Stimulated activated CD4-positive, alpha-beta T cell treated with anti-CD3 and anti-CD28 coated beads, Interleukin-15, amount 100 ng/mL, for 48 hours (primary cell): Measurements from ENCODE around the gene WWOX.

ENCODE experiments used
- DNase-seq, 2 donors: peaks; one replicate each; pipeline ENCODE4 v3.0.0-alpha.2; 2020; ENCODE audit warnings: low read depth in 2 of 2

WWOX gene

GRCh38 chr16:78902321-78902720 lies 802.9 kb downstream of the WWOX start:
- DNase-seq, result no peak

- DNase-seq, result no peak
These were observed 803.8 kb downstream of the WWOX start for GRCh38 chr16:78903237-78903636.

DNA sequence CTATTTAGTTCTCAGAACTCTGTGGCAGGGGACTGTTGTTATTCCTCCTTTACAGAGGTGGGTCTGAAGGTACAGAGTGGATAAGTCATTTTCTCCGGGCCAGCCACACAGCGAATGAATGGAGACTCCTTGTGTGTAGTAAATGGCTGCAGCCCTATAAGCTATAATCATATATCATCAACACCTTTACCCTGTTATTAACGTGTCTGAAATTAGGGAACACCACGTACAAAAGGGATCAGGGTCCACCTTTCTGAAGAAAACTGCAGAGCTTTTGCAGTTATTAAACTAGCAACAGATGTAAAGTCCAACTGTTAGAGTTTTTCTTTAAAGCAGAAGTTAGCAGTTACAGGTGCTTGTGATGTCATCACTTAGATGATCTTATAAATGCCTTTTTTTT lies 804.4 kb downstream of the WWOX start:
- no peak for DNase-seq

DNA sequence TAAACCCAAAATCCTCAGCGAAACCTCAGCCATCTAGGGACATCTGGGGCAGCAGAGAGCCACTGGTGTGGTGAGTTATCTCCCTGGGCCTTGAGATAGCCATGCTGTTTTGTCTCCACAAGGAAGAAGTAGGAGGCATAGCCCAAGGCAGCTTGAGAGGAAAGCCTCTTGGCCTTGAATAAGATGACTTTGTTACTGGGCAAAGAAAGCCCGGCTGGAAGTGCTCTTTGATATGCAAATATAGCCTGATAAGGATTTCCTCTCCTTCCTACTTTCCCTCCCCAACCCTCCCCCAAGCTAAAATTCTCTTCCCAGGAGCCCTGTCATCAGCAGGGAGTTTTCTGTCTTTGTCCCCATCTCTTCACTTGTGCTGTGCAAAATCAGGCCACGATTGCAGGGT lies 806.7 kb downstream of the WWOX start:
- no peak for DNase-seq

DNA sequence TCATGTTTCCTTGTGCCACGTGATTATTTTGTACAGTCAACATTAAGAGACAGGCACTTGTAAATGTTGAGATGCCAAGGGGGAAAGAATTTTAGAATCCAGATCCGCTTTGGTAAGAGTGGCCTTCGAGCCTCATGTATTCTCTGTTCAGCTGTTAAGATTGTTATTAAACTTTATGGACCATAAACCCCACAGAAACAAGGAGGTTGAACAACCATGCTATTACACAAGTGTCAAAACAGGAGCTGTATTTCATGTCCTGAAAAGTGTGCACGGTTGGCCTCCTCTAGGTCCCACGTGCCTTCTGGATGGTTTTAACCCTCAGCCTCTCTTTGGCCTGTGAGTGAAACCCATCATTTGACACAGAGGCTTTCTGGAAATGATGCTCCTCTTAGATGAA lies 809.8 kb downstream of the WWOX start:
- no peak for DNase-seq

- no peak for DNase-seq
These were observed 816.4 kb downstream of the WWOX start for GRCh38 chr16:78915811-78916345.

- no peak for DNase-seq
These were observed 817.6 kb downstream of the WWOX start for GRCh38 chr16:78916928-78917545.

GRCh38 chr16:78918805-78919305 lies 819.4 kb downstream of the WWOX start:
- no peak for DNase-seq

DNA sequence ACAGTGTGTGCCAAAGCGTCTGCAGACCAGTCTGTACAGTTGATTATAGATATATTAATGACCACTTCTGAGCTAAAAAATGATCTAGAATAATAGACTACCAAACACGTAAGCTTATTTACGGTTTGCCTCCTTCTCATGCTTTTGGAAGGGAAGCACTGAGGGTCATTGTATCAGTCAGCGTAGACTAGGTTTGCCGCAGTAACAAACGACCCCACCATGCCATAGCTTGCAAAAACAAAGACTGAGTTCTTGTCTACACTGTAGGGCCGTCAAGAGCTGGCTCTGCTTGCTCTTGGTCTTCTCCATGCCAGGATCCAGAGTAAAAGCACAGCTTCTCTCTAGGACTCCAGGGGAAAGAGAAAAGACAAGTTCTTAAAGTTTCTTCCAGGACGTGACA lies 820.4 kb downstream of the WWOX start:
- no peak for DNase-seq

DNA sequence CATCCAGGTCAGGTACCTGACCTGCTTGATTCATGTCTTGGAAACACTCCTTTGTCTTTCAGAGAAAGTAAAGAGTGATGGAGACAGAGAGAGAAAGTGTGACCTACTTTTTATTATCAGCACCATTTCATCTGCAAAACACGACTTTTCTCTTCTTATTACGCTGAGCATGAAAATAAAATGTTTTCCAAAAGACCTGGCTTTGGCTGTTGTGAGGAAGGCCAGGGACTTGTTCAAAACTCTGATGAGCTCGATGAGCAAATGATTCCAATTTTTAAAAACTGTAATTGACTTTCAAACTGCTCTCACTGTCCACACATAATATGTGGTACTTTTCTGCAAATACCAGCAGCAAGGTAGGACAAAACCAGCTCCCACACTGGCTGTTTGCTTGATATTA lies 821.2 kb downstream of the WWOX start:
- DNase-seq, result no peak

DNA sequence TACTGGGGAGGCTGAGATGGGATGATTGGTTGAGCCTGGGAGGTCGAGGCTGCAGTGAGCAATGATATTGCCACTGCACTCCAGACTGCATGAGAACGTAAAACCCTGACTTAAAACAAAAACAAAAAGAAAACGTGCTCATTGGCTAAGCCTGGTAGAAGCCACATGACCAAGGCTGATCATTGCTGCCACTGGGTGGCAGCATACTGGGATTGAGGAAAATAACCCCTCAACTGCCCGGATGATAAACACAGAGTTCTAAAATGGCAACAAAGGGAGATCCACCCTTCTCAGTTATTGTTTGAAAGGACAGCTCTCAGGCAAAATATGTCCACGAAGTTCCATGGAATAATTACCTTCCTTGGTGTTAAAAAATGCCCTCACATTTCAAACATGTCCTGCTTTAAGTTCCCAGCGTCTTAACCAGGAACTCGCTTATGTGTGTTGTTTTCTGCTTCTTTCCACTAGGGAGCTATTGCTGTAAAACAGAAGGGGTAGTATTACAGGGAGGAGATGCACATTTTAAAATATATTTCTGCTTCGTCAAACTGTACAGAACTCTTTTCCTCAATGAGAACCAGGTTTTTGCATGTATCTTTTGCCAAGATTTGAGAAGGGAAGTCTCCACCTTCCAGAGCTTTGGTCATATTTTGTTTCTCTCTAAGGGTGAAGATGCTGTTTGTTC lies 825.8 kb downstream of the WWOX start:
- DNase-seq, result peak in 1 of 2 donors; percentile 40

- DNase-seq, result no peak
These were observed 827.3 kb downstream of the WWOX start for GRCh38 chr16:78926723-78927210.

GRCh38 chr16:78927766-78928165 lies 828.3 kb downstream of the WWOX start:
- DNase-seq, result no peak

DNA sequence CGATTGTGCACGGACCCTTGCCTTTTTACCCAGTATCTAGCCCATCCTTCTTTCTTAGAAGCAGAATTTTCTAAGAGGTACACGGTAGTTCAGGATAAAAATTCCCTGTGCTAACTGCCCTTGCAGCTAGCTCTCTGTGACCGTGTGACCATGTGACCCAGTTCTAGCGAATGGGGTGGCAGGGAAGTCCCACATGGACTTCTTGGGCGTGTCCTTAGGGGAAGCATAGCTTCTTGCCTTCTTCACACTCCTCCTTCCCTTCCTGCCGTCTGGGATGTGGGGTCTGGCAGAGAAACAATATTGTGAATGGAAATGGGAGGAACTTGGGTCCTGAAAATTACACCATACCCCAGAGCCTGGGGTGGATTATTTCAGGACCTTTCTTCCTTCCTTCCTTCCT lies 830.4 kb downstream of the WWOX start:
- no peak for DNase-seq

- no peak for DNase-seq
These were observed 831.1 kb downstream of the WWOX start for GRCh38 chr16:78930561-78930960.

- DNase-seq, result no peak
These were observed 831.8 kb downstream of the WWOX start for GRCh38 chr16:78931267-78931666.

DNA sequence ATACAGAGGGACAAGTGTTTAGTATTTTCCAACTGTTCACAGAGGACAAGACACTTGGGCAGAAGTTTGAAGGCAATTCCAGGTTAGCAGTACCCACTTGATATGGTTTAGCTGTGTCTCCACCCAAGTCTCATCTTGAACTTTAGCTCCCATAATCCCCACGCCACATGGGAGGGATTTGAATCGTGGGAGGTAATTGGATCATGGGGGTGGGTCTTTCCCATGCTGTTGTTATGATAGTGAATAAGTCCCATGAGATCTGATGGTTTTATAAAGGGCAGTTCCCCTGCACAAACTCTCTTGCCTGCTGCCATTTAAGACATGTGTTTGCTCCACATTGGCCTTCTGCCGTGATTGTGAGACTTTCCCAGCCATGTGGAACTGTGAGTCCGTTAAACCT lies 832.2 kb downstream of the WWOX start:
- no peak for DNase-seq

DNA sequence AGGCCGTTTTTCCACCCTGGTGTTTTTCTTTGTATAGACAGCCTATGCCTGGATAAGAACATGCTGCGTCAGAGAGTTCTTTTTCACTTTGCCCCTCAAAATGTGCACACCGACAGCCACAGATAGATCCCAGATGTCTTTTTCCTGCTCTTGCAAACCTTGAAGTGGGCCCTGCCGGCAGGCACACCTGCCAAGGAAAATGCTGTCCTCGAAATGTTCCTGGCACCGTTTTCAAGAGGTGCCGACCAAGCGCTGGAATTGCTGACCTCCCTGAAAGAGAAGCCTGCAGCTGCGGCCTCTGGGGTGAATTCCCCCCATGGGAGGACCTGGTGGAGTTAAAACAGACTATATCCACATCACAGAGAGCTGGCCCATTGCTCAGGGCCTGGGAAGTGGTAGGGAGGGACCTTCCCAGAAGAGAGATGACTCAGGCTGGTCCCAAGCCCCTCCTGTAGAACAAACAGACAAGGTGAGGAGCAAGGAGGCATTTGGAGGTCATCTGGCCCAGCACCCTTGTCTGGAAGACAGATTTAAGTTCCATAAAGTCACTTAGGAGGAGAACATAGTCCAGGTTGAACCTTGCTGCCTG lies 833.0 kb downstream of the WWOX start:
- no peak for DNase-seq

- DNase-seq, result no peak
These were observed 836.6 kb downstream of the WWOX start for GRCh38 chr16:78936060-78936459.

DNA sequence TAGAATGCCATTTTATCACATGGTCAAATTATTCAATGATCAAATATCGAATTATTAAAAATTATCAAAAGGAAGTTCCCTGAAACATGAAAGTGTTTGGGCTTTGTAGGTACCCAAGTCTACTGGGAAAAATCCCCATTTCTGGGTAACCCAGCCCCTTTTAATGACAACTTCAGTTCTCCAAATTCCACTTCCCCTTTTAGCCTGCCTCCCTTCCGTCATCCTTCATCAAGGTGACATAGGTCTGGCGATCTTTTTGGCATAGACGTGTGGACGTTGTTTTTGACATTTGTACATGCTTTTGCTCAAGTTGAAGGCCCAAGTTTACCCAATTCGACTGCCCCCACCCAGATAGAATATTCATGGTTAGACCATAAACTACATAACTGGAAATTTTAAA lies 840.1 kb downstream of the WWOX start:
- no peak for DNase-seq

GRCh38 chr16:78942625-78943245 lies 843.3 kb downstream of the WWOX start:
- DNase-seq, result no peak

DNA sequence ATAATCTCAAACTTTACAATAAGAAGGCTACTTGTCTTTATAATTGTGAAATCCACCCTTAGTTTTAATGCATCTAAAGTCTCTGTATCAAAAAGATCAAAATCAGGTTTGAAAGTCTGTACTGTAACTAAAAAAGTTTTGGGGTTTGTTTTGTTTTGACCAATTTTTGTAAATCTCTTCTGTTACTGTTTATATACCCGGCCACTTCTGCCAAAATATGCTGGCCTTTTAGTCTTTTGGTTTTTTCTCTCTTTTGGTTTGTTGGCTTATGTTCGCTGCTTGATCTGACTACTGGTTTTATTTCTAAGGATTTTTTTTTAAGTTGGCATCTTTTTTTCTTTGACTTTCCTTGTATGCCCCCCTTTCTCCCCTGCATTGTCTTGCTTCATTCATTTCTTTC lies 845.9 kb downstream of the WWOX start:
- no peak for DNase-seq
